MCF 10A (cell line): Measurements from ENCODE around the gene PHACTR1. TPM values are rescaled to one million over a fixed set of nuclear protein-coding genes. Genes with fewer than 3 reads are reported as not detected.

ENCODE experiments used
- BruUV-seq: library from RNA; stranded (reverse); fragments of 400-500 nt; replicated peaks from 2 replicates; lab custom pipeline; 2021; lab: Mats Ljungman, UMichigan
- CTCF ChIA-PET: fragments of 300-600 bp; sonication (Branson Sonifier 250); formaldehyde crosslinking; extraction: SDS; loops from one replicate; lab custom pipeline; 2021; ENCODE audit warnings: antibody characterized with exemption, inconsistent platforms; lab: Yijun Ruan, JAX
- POLR2A ChIA-PET: fragments of 300-600, 350-650 bp; sonication (Branson Sonifier 250); formaldehyde crosslinking; extraction: SDS; loops from one replicate; lab custom pipeline; 2020; ENCODE audit warnings: antibody characterized with exemption, inconsistent platforms; lab: Yijun Ruan, JAX
- DNase-seq: peaks from one replicate; pipeline ENCODE4 v3.0.0-alpha.2; 2018; ENCODE audit not compliant: unreplicated experiment
- H3K27ac Mint-ChIP-seq: one replicate; pipeline ENCODE4 v1.8.0; 2022; ENCODE audit warnings: mild to moderate bottlenecking, low read depth, mixed read lengths; ENCODE audit not compliant: unreplicated experiment
- H3K27me3 Mint-ChIP-seq: one replicate; pipeline ENCODE4 v1.8.0; 2022; ENCODE audit warnings: mixed read lengths; ENCODE audit not compliant: insufficient read depth, unreplicated experiment
- H3K36me3 Mint-ChIP-seq: one replicate; pipeline ENCODE4 v1.8.0; 2022; ENCODE audit warnings: mild to moderate bottlenecking, moderate library complexity, mixed read lengths; ENCODE audit not compliant: insufficient read depth, unreplicated experiment
- H3K4me1 Mint-ChIP-seq: one replicate; pipeline ENCODE4 v1.8.0; 2022; ENCODE audit warnings: mixed read lengths; ENCODE audit not compliant: insufficient read depth, unreplicated experiment
- H3K4me3 Mint-ChIP-seq: one replicate; pipeline ENCODE4 v1.8.0; 2022; ENCODE audit warnings: mild to moderate bottlenecking, moderate library complexity, mixed read lengths; ENCODE audit not compliant: unreplicated experiment
- H3K9me3 Mint-ChIP-seq: one replicate; pipeline ENCODE4 v1.8.0; 2022; ENCODE audit warnings: mixed read lengths; ENCODE audit not compliant: unreplicated experiment
- intact Hi-C: fragments of 100-400 bp; cut with micrococcal nuclease; formaldehyde crosslinking; loops from 2 replicates; pipeline ENCODE4 v1.14.1; 2022
- total RNA-seq: library from RNA; stranded (reverse); gene quantifications from 2 replicates; pipeline ENCODE4 v1.2.3, GENCODE V29; 2022
- TF ChIP-seq, protein P1 (sequence below): fragments of 200-600 bp; IDR thresholded peaks from one replicate; pipeline ENCODE4 v1.8.0; 2022; ENCODE audit warnings: antibody characterized with exemption, mild to moderate bottlenecking; ENCODE audit not compliant: unreplicated experiment

Gene PHACTR1
- total RNA-seq, 1 experiment from 2014 or later: not detected

DNA sequence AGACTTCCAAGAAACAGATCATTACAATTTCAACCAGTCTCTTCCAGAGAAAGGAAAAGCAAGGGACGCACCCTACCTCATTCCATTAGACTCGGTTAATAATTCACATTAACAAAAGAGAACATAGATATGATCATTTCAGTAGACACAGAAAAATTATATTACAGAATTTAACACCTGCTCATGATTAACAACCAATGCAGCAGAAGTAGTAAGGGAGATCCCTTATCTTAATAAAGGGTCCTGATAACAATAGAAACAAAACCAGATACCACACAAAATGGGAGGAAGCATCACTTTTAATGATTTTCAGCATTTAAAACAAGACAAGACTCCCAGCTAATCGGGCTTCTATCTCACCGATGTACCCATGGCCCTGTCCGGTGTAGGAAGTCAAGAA lies 396.8 kb downstream of the PHACTR1 start:
- POLR2A ChIA-PET: no interaction called here
- no TSS peak for BruUV-seq
- intact Hi-C loops: no loop called here
- no peak overlapping the region for H3K4me3 Mint-ChIP-seq
- DNase-seq: no peak
- CTCF ChIA-PET: interaction anchor here (0.6 kb wide), 1 partner anchor 100 kb away, joined by 4 read pairs; no protein-coding TSS in a partner anchor
- no peaks in the 10 kb centered on the region for H3K4me1 Mint-ChIP-seq
- H3K36me3 Mint-ChIP-seq: no peaks in the 10 kb centered on the region
- no peak overlapping the region for H3K27ac Mint-ChIP-seq
- peaks cover 17% of the 10 kb centered on the region for H3K9me3 Mint-ChIP-seq
- TF ChIP-seq, protein P1, sequence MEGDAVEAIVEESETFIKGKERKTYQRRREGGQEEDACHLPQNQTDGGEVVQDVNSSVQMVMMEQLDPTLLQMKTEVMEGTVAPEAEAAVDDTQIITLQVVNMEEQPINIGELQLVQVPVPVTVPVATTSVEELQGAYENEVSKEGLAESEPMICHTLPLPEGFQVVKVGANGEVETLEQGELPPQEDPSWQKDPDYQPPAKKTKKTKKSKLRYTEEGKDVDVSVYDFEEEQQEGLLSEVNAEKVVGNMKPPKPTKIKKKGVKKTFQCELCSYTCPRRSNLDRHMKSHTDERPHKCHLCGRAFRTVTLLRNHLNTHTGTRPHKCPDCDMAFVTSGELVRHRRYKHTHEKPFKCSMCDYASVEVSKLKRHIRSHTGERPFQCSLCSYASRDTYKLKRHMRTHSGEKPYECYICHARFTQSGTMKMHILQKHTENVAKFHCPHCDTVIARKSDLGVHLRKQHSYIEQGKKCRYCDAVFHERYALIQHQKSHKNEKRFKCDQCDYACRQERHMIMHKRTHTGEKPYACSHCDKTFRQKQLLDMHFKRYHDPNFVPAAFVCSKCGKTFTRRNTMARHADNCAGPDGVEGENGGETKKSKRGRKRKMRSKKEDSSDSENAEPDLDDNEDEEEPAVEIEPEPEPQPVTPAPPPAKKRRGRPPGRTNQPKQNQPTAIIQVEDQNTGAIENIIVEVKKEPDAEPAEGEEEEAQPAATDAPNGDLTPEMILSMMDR: no peak
- peaks cover 90% of the 10 kb centered on the region for H3K27me3 Mint-ChIP-seq

DNA sequence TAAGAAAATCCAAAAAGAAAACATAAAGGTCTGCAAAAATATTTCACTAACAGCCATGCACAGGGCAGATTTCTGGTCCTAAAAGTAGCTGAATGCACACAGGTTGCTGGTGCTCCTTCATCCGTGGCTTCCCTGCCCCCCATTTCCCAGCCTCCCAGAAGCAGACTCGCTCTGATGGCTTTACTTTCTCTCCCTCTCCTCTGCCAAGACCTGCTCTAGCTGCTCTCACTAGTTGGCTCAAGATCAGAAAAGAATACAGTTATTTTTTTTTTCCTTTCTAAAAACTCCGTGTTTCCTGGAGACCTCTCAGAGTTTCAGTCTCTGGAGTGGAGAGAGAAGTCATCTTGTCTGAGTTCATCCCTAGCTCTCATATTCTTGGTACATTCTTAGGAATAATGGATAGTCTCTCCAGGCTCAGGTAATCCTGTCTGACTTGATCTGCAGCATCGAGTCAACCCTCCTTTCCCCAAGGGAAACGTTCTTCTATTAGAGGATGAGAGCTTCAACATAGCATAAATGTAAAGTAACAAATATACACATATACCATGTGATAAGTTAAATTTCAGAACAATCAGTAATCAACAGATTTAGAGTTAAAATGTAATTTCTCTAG lies 397.5 kb downstream of the PHACTR1 start:
- H3K27me3 Mint-ChIP-seq: peaks cover 86% of the 10 kb centered on the region
- no TSS peak for BruUV-seq
- TF ChIP-seq, protein P1: no peak
- no peak for DNase-seq
- ChIA-PET CTCF (no interaction called here), POLR2A (interaction anchor here (0.7 kb wide), 1 partner anchor 540 kb away, joined by 3 read pairs; no protein-coding TSS in a partner anchor)
- no peaks in the 10 kb centered on the region for H3K36me3 Mint-ChIP-seq
- H3K4me3 Mint-ChIP-seq: no peak overlapping the region
- intact Hi-C loops: no loop called here
- H3K4me1 Mint-ChIP-seq: no peaks in the 10 kb centered on the region
- H3K27ac Mint-ChIP-seq: no peak overlapping the region
- H3K9me3 Mint-ChIP-seq: peaks cover 17% of the 10 kb centered on the region

DNA sequence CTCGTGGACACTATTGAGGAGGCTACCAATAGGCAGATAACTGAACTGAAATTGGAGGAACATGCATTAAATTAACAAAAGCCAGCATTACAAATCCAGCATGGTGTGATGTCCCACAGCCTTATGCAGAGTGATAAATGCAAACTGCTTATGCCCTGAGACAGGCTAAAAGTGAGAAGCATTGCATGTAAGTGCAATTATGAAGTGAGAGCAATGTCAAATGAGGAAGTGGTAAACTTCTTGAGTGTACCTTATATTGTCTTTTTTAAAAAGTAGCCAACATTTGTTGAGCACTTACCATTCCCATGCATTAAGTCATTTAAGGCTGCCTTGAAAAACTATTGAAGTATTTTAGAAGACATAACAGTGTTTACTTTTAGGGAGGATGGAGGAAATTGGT lies 399.6 kb downstream of the PHACTR1 start:
- Mint-ChIP-seq H3K4me3 (no peak overlapping the region), H3K36me3 (no peaks in the 10 kb centered on the region), H3K27ac (no peak overlapping the region), H3K27me3 (peaks cover 86% of the 10 kb centered on the region), H3K9me3 (peaks cover 9% of the 10 kb centered on the region), H3K4me1 (no peaks in the 10 kb centered on the region)
- ChIA-PET POLR2A (no interaction called here), CTCF (no interaction called here)
- no TSS peak for BruUV-seq
- DNase-seq: no peak
- intact Hi-C loops: no loop called here
- TF ChIP-seq, protein P1: no peak

DNA sequence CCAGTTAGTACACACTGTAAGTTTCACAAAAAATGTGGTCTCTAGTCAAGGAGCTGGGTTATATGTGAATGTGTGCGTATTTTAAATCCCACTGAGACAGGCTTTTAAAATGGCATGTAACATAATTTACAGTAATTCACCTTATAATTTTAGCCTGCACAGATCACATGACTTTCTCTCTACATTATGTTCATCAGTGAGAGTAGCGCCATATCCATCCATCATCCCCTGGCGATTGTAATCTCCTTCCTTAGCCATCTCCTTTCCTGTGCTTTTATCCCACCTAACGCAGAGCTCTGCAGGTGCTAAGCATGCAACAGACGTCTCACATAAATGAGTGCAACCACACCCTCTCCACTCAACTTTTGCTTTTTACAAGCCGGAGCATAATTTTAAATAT lies 401.0 kb downstream of the PHACTR1 start:
- ChIA-PET CTCF (no interaction called here), POLR2A (no interaction called here)
- Mint-ChIP-seq H3K27ac (no peak overlapping the region), H3K4me1 (no peaks in the 10 kb centered on the region), H3K4me3 (no peak overlapping the region), H3K36me3 (no peaks in the 10 kb centered on the region), H3K9me3 (no peaks in the 10 kb centered on the region), H3K27me3 (peaks cover 76% of the 10 kb centered on the region)
- TF ChIP-seq, protein P1: no peak
- no peak for DNase-seq
- no TSS peak for BruUV-seq
- intact Hi-C loops: no loop called here
